ENCODE measurements around the gene DOK5.

- no peak for TF ChIP-seq CTCF (IDR thresholded peaks at IDR 0.05; ENCODE audit: extremely low read depth in 1 of 2, insufficient read depth in 1 of 2, low read depth in 1 of 2, low read length in 2 of 2)
- TF ChIP-seq POLR2A (IDR thresholded peaks at IDR 0.05; ENCODE audit: low read depth, low read length): no peak
- TF ChIP-seq EZH2 (IDR thresholded peaks at IDR 0.05; ENCODE audit: borderline replicate concordance, low read depth, low read length, severe bottlenecking): no peak
- TF ChIP-seq MAX (IDR thresholded peaks at IDR 0.05; ENCODE audit: insufficient read depth, insufficient read length): no peak
- no peak for TF ChIP-seq MYC (IDR thresholded peaks at IDR 0.05; ENCODE audit: low read depth, low read length)
These were observed 75.5 kb downstream of the DOK5 start for GRCh38 chr20:54550776-54551396.
